ENCODE measurements around the gene DOK1. TPM values are rescaled to one million over a fixed set of nuclear protein-coding genes. Genes with fewer than 3 reads are reported as not detected.

Gene DOK1
- total RNA-seq, 4 donors from 2014 or later: 11.9 to 26.5 (median 19.3) TPM

- WGBS: 89% methylated on average over 8 of the region's 10 CpGs
- H3K27ac ChIP-seq (replicated peaks in 1 of 4): no peak overlapping the region
- no peak overlapping the region for H3K4me3 ChIP-seq
- DNase-seq (ENCODE audit: extremely low spot score): no peak
- peaks cover 10 to 23% (median 15%) of the 10 kb centered on the region in 4 donors for H3K4me1 ChIP-seq
- H3K36me3 ChIP-seq: peaks cover 7 to 23% (median 19%) of the 10 kb centered on the region in 4 donors
- peaks cover 0 to 6% (median 0%) of the 10 kb centered on the region in 4 donors for H3K27me3 ChIP-seq
- no peak for TF ChIP-seq EP300 (IDR thresholded peaks at IDR 0.05)
- TF ChIP-seq POLR2A (IDR thresholded peaks at IDR 0.05; ENCODE audit: low read depth): no peak
- TF ChIP-seq, protein P1, sequence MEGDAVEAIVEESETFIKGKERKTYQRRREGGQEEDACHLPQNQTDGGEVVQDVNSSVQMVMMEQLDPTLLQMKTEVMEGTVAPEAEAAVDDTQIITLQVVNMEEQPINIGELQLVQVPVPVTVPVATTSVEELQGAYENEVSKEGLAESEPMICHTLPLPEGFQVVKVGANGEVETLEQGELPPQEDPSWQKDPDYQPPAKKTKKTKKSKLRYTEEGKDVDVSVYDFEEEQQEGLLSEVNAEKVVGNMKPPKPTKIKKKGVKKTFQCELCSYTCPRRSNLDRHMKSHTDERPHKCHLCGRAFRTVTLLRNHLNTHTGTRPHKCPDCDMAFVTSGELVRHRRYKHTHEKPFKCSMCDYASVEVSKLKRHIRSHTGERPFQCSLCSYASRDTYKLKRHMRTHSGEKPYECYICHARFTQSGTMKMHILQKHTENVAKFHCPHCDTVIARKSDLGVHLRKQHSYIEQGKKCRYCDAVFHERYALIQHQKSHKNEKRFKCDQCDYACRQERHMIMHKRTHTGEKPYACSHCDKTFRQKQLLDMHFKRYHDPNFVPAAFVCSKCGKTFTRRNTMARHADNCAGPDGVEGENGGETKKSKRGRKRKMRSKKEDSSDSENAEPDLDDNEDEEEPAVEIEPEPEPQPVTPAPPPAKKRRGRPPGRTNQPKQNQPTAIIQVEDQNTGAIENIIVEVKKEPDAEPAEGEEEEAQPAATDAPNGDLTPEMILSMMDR (IDR thresholded peaks at IDR 0.05): no peak
- no peak for TF ChIP-seq POLR2AphosphoS5 (IDR thresholded peaks at IDR 0.05)
- intact Hi-C loops (cut with DNase I): no loop called here
- H3K9me3 ChIP-seq: no peaks in the 10 kb centered on the region
Measured at GRCh38 chr2:74535440-74535965, 19.0 kb upstream of the DOK1 start.

DNA sequence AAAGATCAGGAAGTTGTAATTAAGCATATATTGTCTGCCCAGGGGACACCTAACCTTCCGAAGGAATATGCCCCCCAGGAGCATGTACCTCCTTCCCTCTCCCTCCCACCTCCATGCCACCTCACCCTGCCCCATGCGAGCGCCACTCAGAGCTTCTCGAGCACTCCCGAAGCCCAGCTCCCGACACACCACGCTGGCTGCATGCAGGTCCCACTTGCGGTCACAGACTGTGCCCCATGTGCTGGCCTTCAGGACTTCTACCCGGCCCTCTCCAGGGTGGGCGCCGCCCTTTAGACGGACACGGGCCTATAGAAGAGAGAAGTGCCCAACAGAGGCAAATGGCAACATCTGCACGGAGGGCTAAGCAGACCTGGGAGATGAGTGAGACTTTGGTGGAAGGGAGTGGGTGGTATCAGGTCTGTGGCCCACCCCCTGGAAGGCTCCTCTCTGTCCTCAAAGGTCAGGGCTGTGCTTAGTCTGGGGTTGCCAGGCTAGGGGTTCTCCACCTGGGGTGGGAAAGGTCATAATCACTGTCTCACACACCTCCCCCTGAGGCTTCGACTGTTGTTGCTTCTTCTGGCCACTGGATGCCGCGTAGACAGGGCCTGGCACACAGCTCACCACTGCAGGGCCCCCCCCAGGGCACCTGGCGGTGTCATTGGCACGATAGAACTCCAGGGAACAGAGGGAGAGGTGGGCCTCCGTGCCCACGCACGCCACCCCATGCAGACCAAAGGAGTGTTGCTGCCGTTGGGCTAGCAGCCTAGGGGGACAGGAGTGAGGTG lies 18.2 kb upstream of the DOK1 start:
- Histone ChIP-seq H3K4me3 (no peak overlapping the region), H3K4me1 (peaks cover 1 to 18% (median 6%) of the 10 kb centered on the region in 4 donors), H3K9me3 (no peaks in the 10 kb centered on the region), H3K36me3 (peaks cover 7 to 23% (median 19%) of the 10 kb centered on the region in 4 donors), H3K27me3 (peaks cover 0 to 6% (median 0%) of the 10 kb centered on the region in 4 donors), H3K27ac (replicated peaks in 1 of 4) (no peak overlapping the region)
- intact Hi-C loops (cut with DNase I): no loop called here
- WGBS: 88% methylated on average over 23 of the region's 23 CpGs
- DNase-seq (ENCODE audit: extremely low spot score): no peak
- TF ChIP-seq POLR2A (IDR thresholded peaks at IDR 0.05; ENCODE audit: low read depth) (no peak), POLR2AphosphoS5 (IDR thresholded peaks at IDR 0.05) (no peak), EP300 (IDR thresholded peaks at IDR 0.05) (no peak)
- TF ChIP-seq, protein P1 (IDR thresholded peaks at IDR 0.05): no peak

GRCh38 chr2:74537140-74537539 lies 17.4 kb upstream of the DOK1 start:
- H3K9me3 ChIP-seq: no peaks in the 10 kb centered on the region
- peaks cover 0 to 13% (median under 1%) of the 10 kb centered on the region in 4 donors for H3K4me1 ChIP-seq
- intact Hi-C loops (cut with DNase I): no loop called here
- H3K27ac ChIP-seq (replicated peaks in 1 of 4): no peak overlapping the region
- no peak for DNase-seq (ENCODE audit: extremely low spot score)
- 73% methylated on average over 4 of the region's 4 CpGs for WGBS
- H3K27me3 ChIP-seq: peaks cover 0 to 6% (median 0%) of the 10 kb centered on the region in 4 donors
- H3K36me3 ChIP-seq: peaks cover 7 to 22% (median 18%) of the 10 kb centered on the region in 4 donors
- no peak overlapping the region for H3K4me3 ChIP-seq
- no peak for TF ChIP-seq POLR2A (IDR thresholded peaks at IDR 0.05; ENCODE audit: low read depth)
- TF ChIP-seq EP300 (IDR thresholded peaks at IDR 0.05): no peak
- TF ChIP-seq, protein P1 (IDR thresholded peaks at IDR 0.05): no peak
- no peak for TF ChIP-seq POLR2AphosphoS5 (IDR thresholded peaks at IDR 0.05)

DNA sequence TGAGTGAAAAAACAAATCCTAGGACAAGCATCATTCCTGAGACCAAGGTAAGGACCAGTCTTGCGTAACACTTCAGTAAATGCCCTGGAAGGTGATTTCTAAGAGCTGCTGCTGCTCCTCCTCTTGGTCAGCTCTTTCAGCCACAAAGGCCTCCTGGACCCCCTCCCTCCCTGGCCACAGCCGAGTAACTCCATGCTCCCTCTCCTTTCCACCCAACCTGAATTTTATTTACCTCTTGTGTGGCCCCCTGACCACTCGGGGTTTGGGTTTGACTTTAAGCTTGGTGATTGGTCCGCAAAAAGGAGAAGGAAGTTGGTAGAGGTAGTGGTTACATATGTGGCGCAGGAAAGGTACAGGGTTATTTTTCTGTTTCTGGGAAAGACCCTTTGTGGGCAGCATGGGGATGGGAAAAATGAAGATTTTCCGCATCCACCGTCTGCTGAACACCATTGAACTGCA lies 15.6 kb upstream of the DOK1 start:
- peaks cover 0 to 5% (median 1%) of the 10 kb centered on the region in 4 donors for H3K36me3 ChIP-seq
- TF ChIP-seq, protein P1 (IDR thresholded peaks at IDR 0.05): no peak
- no peak for TF ChIP-seq EP300 (IDR thresholded peaks at IDR 0.05)
- TF ChIP-seq POLR2AphosphoS5 (IDR thresholded peaks at IDR 0.05): no peak
- TF ChIP-seq POLR2A (IDR thresholded peaks at IDR 0.05; ENCODE audit: low read depth): no peak
- no peak overlapping the region for H3K27ac ChIP-seq (replicated peaks in 1 of 4)
- peaks cover 0 to 6% (median 0%) of the 10 kb centered on the region in 4 donors for H3K27me3 ChIP-seq
- intact Hi-C loops (cut with DNase I): no loop called here
- WGBS: 74% methylated on average over 7 of the region's 7 CpGs
- no peaks in the 10 kb centered on the region for H3K9me3 ChIP-seq
- peaks cover 0 to 13% (median 0%) of the 10 kb centered on the region in 4 donors for H3K4me1 ChIP-seq
- H3K4me3 ChIP-seq: no peak overlapping the region
- DNase-seq (ENCODE audit: extremely low spot score): no peak

Data from esophagus muscularis mucosa (tissue), 4 donors.